GM12801 (cell line): Measurements from ENCODE around the gene KRTAP3-2.

Experiments
- TF ChIP-seq, protein P1 (sequence below): IDR thresholded peaks from one replicate; pipeline ENCODE4 v1.5.1; 2011; ENCODE audit warnings: control low read depth; ENCODE audit not compliant: insufficient read length; ENCODE audit errors: extremely low read depth

The KRTAP3-2 gene

DNA sequence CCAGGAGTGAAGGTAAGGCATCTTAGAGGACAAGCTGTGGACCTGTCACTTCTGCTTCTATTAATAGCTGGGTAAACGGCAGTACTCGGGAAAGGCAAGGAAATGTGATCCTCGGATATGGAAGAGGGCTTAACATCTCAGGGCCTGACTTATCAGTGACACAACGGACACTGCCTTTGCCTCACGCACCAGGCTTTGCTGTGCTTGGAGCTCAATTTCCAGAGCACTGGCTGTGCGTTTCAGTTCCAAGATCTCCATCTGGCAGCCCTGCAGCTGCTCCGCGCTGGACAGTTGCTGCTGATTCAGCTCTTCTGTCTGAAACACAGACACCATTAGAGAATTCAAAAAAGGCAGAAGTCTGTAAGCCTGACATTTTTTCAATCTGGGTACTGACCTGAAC is 19.1 kb downstream of the KRTAP3-2 start:
- TF ChIP-seq, protein P1, sequence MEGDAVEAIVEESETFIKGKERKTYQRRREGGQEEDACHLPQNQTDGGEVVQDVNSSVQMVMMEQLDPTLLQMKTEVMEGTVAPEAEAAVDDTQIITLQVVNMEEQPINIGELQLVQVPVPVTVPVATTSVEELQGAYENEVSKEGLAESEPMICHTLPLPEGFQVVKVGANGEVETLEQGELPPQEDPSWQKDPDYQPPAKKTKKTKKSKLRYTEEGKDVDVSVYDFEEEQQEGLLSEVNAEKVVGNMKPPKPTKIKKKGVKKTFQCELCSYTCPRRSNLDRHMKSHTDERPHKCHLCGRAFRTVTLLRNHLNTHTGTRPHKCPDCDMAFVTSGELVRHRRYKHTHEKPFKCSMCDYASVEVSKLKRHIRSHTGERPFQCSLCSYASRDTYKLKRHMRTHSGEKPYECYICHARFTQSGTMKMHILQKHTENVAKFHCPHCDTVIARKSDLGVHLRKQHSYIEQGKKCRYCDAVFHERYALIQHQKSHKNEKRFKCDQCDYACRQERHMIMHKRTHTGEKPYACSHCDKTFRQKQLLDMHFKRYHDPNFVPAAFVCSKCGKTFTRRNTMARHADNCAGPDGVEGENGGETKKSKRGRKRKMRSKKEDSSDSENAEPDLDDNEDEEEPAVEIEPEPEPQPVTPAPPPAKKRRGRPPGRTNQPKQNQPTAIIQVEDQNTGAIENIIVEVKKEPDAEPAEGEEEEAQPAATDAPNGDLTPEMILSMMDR = no peak

DNA sequence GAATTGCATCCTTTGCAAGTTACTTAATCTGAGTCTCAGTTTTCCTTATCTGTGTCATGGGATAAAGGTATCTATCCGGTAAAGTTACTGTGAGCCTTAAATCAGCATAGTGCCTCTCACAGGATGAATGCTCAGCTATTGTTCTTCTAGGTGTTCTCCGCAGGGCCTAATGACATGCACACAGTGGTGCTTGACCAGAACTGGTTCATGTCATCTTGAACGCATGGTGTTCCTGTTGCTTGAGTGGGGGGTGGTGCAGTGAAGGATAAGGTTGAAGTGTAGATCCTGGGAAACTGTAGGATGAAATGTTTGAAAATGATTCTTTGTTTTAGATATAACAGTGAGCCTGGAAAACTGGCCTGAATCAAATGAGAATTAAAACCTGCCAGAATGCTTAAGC is 19.6 kb downstream of the KRTAP3-2 start:
- TF ChIP-seq, protein P1 = no peak

DNA sequence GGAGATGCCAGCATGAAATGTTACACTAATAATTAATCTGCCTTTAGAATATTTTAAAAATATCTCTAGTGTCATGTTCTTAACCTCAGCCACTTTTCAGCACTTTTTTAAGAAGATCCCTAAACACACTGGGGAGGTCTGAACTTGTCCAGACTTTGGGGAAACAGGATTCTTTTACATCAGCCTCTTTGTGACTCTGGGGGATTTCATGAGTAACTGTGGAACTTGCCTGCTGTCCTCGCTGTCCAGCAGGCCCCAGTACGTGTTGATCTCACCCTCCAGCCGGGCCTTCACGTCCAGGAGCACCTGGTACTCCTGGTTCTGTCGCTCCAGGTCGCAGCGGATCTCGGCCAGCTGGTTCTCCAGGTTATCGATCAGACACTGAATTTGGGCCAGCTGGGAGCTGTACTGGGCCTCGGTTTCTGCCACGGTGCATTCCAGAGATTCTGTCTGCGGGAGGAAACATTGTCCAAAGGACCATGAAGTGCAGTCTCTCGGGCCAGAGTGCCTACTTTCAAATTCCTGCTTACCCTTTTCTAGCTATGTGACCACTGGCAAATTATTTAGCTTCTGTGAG is 21.0 kb downstream of the KRTAP3-2 start:
- TF ChIP-seq, protein P1 = no peak

DNA sequence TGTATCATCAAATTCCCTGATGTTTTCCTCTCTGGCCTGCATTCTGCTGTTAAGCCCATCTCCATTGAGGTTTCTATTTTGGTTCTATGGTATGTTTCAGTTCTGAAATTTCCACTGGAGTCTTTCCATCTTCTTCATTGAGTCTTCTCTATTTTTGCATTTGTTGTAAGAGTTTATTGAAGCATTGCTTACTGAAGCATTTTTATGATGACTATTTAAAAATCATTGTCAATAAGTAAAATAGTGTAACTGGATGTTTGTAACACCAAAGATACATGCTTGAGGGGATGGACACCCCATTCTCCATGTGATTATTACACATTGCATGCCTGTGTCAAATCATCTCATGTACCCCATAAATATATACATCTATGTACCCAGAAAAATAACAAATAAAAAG is 24.2 kb downstream of the KRTAP3-2 start:
- TF ChIP-seq, protein P1 = no peak

DNA sequence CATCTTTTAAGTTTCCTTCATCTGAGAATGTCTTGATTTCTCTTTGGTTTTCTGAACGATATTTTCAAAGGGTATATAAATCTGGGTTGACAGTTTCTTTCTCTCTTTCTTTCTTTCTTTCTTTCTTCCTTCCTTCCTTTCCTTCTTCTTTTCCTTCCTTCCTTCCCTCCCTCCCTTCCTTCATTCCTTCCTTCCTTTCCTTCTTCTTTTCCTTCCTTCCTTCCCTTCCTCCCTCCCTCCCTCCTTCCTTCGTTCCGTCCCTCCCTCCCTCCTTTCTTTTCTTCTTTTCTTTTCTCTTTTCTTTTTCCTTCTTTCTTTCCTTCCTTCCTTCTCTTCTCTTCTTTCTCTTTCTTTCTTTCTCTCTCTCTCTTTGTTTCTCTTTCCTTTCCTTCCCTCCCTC is 25.3 kb downstream of the KRTAP3-2 start:
- TF ChIP-seq, protein P1 = no peak

DNA sequence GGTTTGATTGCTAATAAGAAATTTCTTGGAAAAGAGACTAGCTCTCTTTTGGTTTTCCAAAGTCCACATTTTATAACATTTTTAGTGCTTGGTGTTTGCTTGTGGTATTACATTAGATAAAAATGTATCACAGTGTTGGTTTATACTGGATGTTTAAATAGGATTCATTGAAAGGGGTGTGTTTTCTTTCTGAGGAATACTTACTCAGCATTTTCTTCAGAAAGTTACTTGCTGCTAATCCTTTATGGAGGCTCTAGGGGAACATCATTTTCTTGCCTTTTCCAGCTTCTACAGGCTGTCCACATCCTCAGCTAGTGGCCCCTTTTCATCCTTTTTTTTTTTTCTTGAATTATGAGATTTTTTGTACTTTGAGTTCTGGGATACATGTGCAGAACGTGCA is 32.1 kb downstream of the KRTAP3-2 start:
- TF ChIP-seq, protein P1 = no peak

DNA sequence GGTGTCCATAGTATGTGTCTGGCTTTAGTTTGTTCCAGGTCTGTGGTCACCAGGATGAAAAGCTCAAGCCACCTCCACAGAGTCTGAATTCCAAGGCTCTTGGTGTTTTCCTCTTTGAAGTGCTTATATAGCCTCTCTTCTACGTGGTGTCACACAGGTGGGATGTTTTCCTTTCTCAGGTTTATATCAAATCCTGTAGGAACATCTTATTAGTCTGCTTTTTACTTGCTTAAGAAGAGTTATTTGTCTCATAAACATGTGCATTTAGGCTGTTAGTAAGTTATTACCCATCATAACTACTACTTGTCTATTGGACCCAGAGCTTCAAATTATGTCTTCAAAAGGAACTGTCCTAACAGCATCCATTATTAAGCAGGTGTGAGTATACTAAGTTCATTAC is 32.9 kb downstream of the KRTAP3-2 start, which contains the start of gene KRT39:
TSS of gene KRT39 (minus strand) at position 101 of the 400 bp plus-strand sequence. CDS start at position 9, 92 bp downstream.
- TF ChIP-seq, protein P1 = no peak
